WTC11 (cell line): ENCODE data around the gene LDLRAD3.

Experiments used
- CTCF ChIP-seq: fragments of 200-600 bp; IDR thresholded peaks from 2 replicates; pipeline ENCODE4 v1.8.0; 2022; ENCODE audit warnings: antibody characterized with exemption
- E2F4 ChIP-seq: sonication (generic); formaldehyde crosslinking; IDR thresholded peaks from 2 replicates; pipeline ENCODE4 v1.8.1; 2022; ENCODE audit warnings: low read depth, mild to moderate bottlenecking, moderate library complexity, missing genetic modification reagents, borderline replicate concordance
- E2F5 ChIP-seq: sonication (generic); formaldehyde crosslinking; IDR thresholded peaks from 2 replicates; pipeline ENCODE4 v1.8.1; 2022; ENCODE audit warnings: mild to moderate bottlenecking, moderate library complexity, missing genetic modification reagents
- FOXK1 ChIP-seq: sonication (generic); formaldehyde crosslinking; IDR thresholded peaks from 2 replicates; pipeline ENCODE4 v1.8.0; 2022; ENCODE audit warnings: mild to moderate bottlenecking, moderate library complexity, missing genetic modification reagents
- FOXP4 ChIP-seq: sonication (generic); formaldehyde crosslinking; IDR thresholded peaks from 2 replicates; pipeline ENCODE4 v1.8.0; 2022; ENCODE audit warnings: mild to moderate bottlenecking, missing genetic modification reagents
- JUN ChIP-seq: sonication (generic); formaldehyde crosslinking; IDR thresholded peaks from 2 replicates; pipeline ENCODE4 v1.8.0; 2023; ENCODE audit warnings: mild to moderate bottlenecking, missing genetic modification reagents
- MAX ChIP-seq: sonication (generic); formaldehyde crosslinking; IDR thresholded peaks from 2 replicates; pipeline ENCODE4 v1.8.0; 2022; ENCODE audit warnings: mild to moderate bottlenecking, missing genetic modification reagents
- MLX ChIP-seq: sonication (generic); formaldehyde crosslinking; IDR thresholded peaks from 2 replicates; pipeline ENCODE4 v1.8.1; 2023; ENCODE audit warnings: mild to moderate bottlenecking, missing genetic modification reagents, moderate library complexity
- PRDM15 ChIP-seq: sonication (generic); formaldehyde crosslinking; IDR thresholded peaks from 2 replicates; pipeline ENCODE4 v1.8.0; 2022; ENCODE audit warnings: missing genetic modification reagents
- TCF7 ChIP-seq: sonication (generic); formaldehyde crosslinking; IDR thresholded peaks from 2 replicates; pipeline ENCODE4 v1.8.0; 2022; ENCODE audit warnings: mild to moderate bottlenecking, low read depth, missing genetic modification reagents, moderate library complexity
- ZBTB43 ChIP-seq: sonication (generic); formaldehyde crosslinking; IDR thresholded peaks from 2 replicates; pipeline ENCODE4 v1.8.1; 2023; ENCODE audit warnings: mild to moderate bottlenecking, missing genetic modification reagents
- ZNF232 ChIP-seq: sonication (generic); formaldehyde crosslinking; IDR thresholded peaks from 2 replicates; pipeline ENCODE4 v1.8.0; 2022; ENCODE audit warnings: mild to moderate bottlenecking, missing genetic modification reagents

- TF ChIP-seq PRDM15 (CRISPR knock-in tag), result no peak
- no peak for TF ChIP-seq FOXK1
- TF ChIP-seq E2F5, result no peak
- TF ChIP-seq FOXP4, result no peak
- TF ChIP-seq CTCF, result no peak
- TF ChIP-seq MLX, result no peak
- no peak for TF ChIP-seq MAX (CRISPR knock-in tag)
- TF ChIP-seq E2F4 (CRISPR knock-in tag), result no peak
- TF ChIP-seq ZBTB43, result no peak
- no peak for TF ChIP-seq ZNF232 (CRISPR knock-in tag)
- TF ChIP-seq JUN (CRISPR knock-in tag), result no peak
- TF ChIP-seq TCF7 (CRISPR knock-in tag), result no peak
These were observed 80.1 kb downstream of the LDLRAD3 start for GRCh38 chr11:36023922-36024321.
